ENCODE results near the gene ISCA1.

GRCh38 chr9:86272221-86272620 lies 10.1 kb downstream of the ISCA1 start:
- TF ChIP-seq, protein P1, sequence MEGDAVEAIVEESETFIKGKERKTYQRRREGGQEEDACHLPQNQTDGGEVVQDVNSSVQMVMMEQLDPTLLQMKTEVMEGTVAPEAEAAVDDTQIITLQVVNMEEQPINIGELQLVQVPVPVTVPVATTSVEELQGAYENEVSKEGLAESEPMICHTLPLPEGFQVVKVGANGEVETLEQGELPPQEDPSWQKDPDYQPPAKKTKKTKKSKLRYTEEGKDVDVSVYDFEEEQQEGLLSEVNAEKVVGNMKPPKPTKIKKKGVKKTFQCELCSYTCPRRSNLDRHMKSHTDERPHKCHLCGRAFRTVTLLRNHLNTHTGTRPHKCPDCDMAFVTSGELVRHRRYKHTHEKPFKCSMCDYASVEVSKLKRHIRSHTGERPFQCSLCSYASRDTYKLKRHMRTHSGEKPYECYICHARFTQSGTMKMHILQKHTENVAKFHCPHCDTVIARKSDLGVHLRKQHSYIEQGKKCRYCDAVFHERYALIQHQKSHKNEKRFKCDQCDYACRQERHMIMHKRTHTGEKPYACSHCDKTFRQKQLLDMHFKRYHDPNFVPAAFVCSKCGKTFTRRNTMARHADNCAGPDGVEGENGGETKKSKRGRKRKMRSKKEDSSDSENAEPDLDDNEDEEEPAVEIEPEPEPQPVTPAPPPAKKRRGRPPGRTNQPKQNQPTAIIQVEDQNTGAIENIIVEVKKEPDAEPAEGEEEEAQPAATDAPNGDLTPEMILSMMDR (IDR thresholded peaks at IDR 0.05; ENCODE audit: poor library complexity): no peak
- TF ChIP-seq EZH2phosphoT487 (IDR thresholded peaks at IDR 0.05; ENCODE audit: low read depth, severe bottlenecking, unreplicated experiment): no peak
- no peak for TF ChIP-seq EZH2 (IDR thresholded peaks at IDR 0.05; ENCODE audit: borderline replicate concordance)
